HepG2 (cell line): ENCODE measurements around the gene CCN6. TPM values are rescaled to one million over a fixed set of nuclear protein-coding genes. Genes with fewer than 3 reads are reported as not detected.

Source experiments
- AHR ChIP-seq: IDR thresholded peaks from 2 replicates; pipeline ENCODE4 v1.6.1; 2018; ENCODE audit warnings: missing genetic modification reagents, missing compliant biosample characterization
- DMAP1 ChIP-seq: IDR thresholded peaks from 2 replicates; pipeline ENCODE4 v1.6.1; 2016
- ISL2 ChIP-seq: sonication (generic); formaldehyde crosslinking; IDR thresholded peaks from 2 replicates; pipeline ENCODE4 v1.5.0; 2020; ENCODE audit warnings: missing genetic modification reagents
- KDM3A ChIP-seq: IDR thresholded peaks from 2 replicates; pipeline ENCODE4 v1.6.1; 2018; ENCODE audit warnings: low read depth, missing compliant biosample characterization
- NCOA5 ChIP-seq: sonication (generic); formaldehyde crosslinking; IDR thresholded peaks from 2 replicates; pipeline ENCODE4 v1.4.0; 2020; ENCODE audit warnings: missing genetic modification reagents
- TEAD3 ChIP-seq: optimal IDR thresholded peaks from 2 replicates; pipeline ENCODE3; 2016; ENCODE audit warnings: borderline replicate concordance
- ZBTB42 ChIP-seq: sonication (generic); formaldehyde crosslinking; IDR thresholded peaks from 2 replicates; pipeline ENCODE4 v1.5.0; 2020; ENCODE audit warnings: mild to moderate bottlenecking, missing genetic modification reagents
- ZNF224 ChIP-seq: sonication (generic); formaldehyde crosslinking; IDR thresholded peaks from 2 replicates; pipeline ENCODE4 v1.5.0; 2020; ENCODE audit warnings: mild to moderate bottlenecking, missing genetic modification reagents
- ZNF3 ChIP-seq: IDR thresholded peaks from 2 replicates; pipeline ENCODE4 v1.7.0; 2017; ENCODE audit warnings: inconsistent platforms
- ZNF652 ChIP-seq: IDR thresholded peaks from 2 replicates; pipeline ENCODE4 v1.6.1; 2016; ENCODE audit warnings: low read depth, borderline replicate concordance
- ZNF720 ChIP-seq: sonication (generic); formaldehyde crosslinking; IDR thresholded peaks from 2 replicates; pipeline ENCODE4 v1.4.0; 2020; ENCODE audit warnings: missing genetic modification reagents
- ZNF766 ChIP-seq: sonication (generic); formaldehyde crosslinking; IDR thresholded peaks from 2 replicates; pipeline ENCODE4 v1.5.0; 2020; ENCODE audit warnings: missing genetic modification reagents, borderline replicate concordance
- polyA plus RNA-seq, 8 experiments: library from polyadenylated mRNA; depleted of rRNA in 3 of 8; stranded (reverse) in 7 of 8; unstranded in 1 of 8; fragments of >200 nt; fragmentation: Illumina TruSeq in 4 of 8; extraction: Trizol in 4 of 8; gene quantifications; 2 replicates each; pipeline versions ENCODE4 v1.2.1 to v1.2.3, GENCODE V29; 2011 to 2016; ENCODE audit warnings: low read depth in 4 of 8, missing spikeins in 1 of 8, mixed read lengths in 1 of 8; ENCODE audit not compliant: insufficient read depth in 1 of 8
- total RNA-seq, 5 experiments: library from RNA; depleted of rRNA; stranded (reverse); fragments of >200 nt; fragmentation: Illumina TruSeq; extraction: Trizol; gene quantifications; 2 replicates each; pipeline ENCODE4 v1.2.3, GENCODE V29; 2016; ENCODE audit warnings: low read depth in 1 of 5
- TF ChIP-seq, protein P1 (sequence below): sonication (generic); formaldehyde crosslinking; IDR thresholded peaks from 2 replicates; pipeline ENCODE4 v1.4.0; 2020; ENCODE audit warnings: missing genetic modification reagents
- TF ChIP-seq, protein P2 (sequence below), 2 experiments: sonication (generic) in 1 of 2; formaldehyde crosslinking in 1 of 2; IDR thresholded peaks; 2 replicates each; pipeline versions ENCODE4 v1.5.1 to v1.6.1; 2011 to 2020; ENCODE audit warnings: borderline replicate concordance in 1 of 2, low read depth in 1 of 2, low read length in 1 of 2, mild to moderate bottlenecking in 1 of 2, missing genetic modification reagents in 1 of 2, moderate library complexity in 1 of 2
- TF ChIP-seq, protein P3 (sequence below): sonication (generic); formaldehyde crosslinking; IDR thresholded peaks from 2 replicates; pipeline ENCODE4 v1.8.1; 2023; ENCODE audit warnings: missing genetic modification reagents, inconsistent platforms, borderline replicate concordance
- TF ChIP-seq, protein P4 (sequence below), 2 experiments: sonication (generic) in 1 of 2; formaldehyde crosslinking in 1 of 2; IDR thresholded peaks; 2 replicates each; pipeline versions ENCODE4 v1.4.0 to v1.6.1; 2018 to 2020; ENCODE audit warnings: missing genetic modification reagents in 2 of 2, borderline replicate concordance in 1 of 2, low read depth in 1 of 2, mild to moderate bottlenecking in 1 of 2, missing biosample characterization in 1 of 2
- TF ChIP-seq, protein P5 (sequence below): sonication (generic); formaldehyde crosslinking; IDR thresholded peaks from 2 replicates; pipeline ENCODE4 v1.5.0; 2020; ENCODE audit warnings: missing genetic modification reagents
- TF ChIP-seq, protein P6 (sequence below): sonication (generic); formaldehyde crosslinking; IDR thresholded peaks from 2 replicates; pipeline ENCODE4 v1.8.1; 2023; ENCODE audit warnings: mild to moderate bottlenecking, missing genetic modification reagents
- TF ChIP-seq, protein P7 (sequence below): sonication (generic); formaldehyde crosslinking; IDR thresholded peaks from 2 replicates; pipeline ENCODE4 v1.4.0; 2020; ENCODE audit warnings: missing genetic modification reagents

Gene CCN6
- total and polyA plus RNA-seq, 2 of the 13 experiments (the other 11 are each of a cell fraction or from before 2014, with no cell fraction given) = not detected

DNA sequence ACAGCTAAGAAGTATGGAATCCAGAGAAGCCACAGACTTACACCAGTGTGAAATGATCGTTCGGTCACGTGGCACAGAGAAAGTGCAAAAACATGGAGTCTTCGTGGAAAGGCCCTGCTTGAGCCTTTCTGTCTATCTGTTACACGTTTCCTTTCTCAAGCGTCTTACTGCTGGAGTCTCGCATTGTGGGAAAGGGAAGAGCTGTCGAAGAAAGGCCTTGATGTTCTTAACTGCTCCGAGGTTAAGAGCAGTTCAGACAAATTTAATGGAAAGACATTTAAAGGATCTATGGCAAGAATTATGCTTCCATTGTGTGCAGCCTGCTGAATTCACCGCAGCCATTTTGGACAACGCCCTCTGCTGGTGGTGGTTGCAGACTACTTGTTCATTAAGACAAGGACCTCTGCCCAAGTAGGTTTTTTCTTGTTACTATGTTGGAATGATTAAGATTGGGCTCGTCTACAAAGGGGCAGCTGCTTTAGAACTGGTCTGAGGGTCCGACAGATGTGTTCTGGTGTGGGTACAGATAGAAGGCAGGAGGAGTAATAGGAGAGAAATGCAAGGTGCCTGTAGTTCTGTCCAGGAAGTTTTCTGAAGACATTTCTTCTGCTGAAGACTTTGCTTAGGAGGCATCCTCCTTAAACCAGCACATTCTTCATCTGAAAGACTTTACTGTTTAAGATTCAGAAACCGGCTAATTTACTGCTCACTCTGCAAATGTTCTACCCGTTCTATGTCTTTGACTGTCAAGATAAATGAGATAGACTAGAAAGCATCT, 24.7 kb upstream of the CCN6 start (continued):
- TF ChIP-seq, protein P1, sequence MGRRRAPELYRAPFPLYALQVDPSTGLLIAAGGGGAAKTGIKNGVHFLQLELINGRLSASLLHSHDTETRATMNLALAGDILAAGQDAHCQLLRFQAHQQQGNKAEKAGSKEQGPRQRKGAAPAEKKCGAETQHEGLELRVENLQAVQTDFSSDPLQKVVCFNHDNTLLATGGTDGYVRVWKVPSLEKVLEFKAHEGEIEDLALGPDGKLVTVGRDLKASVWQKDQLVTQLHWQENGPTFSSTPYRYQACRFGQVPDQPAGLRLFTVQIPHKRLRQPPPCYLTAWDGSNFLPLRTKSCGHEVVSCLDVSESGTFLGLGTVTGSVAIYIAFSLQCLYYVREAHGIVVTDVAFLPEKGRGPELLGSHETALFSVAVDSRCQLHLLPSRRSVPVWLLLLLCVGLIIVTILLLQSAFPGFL (CRISPR knock-in tag) = no peak
- TF ChIP-seq ZBTB42 (CRISPR knock-in tag) (no peak), ZNF224 (CRISPR knock-in tag) (no peak), AHR (no peak), KDM3A (CRISPR knock-in tag) (no peak), ZNF766 (CRISPR knock-in tag) (no peak), DMAP1 (CRISPR knock-in tag) (no peak), ZNF3 (CRISPR knock-in tag) (no peak), NCOA5 (CRISPR knock-in tag) (no peak), ZNF652 (CRISPR knock-in tag) (no peak), ZNF720 (CRISPR knock-in tag) (no peak), TEAD3 (CRISPR knock-in tag) (peak; percentile 34), ISL2 (CRISPR knock-in tag) (no peak)
- TF ChIP-seq, protein P2, sequence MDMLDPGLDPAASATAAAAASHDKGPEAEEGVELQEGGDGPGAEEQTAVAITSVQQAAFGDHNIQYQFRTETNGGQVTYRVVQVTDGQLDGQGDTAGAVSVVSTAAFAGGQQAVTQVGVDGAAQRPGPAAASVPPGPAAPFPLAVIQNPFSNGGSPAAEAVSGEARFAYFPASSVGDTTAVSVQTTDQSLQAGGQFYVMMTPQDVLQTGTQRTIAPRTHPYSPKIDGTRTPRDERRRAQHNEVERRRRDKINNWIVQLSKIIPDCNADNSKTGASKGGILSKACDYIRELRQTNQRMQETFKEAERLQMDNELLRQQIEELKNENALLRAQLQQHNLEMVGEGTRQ (IDR thresholded peaks at IDR 0.05; ENCODE audit: low read depth, low read length) = no peak
- TF ChIP-seq, protein P2 (CRISPR knock-in tag; IDR thresholded peaks at IDR 0.05; ENCODE audit: borderline replicate concordance) = peak; percentile 50; the same call in 1 of the 2 replicates
- TF ChIP-seq, protein P3, sequence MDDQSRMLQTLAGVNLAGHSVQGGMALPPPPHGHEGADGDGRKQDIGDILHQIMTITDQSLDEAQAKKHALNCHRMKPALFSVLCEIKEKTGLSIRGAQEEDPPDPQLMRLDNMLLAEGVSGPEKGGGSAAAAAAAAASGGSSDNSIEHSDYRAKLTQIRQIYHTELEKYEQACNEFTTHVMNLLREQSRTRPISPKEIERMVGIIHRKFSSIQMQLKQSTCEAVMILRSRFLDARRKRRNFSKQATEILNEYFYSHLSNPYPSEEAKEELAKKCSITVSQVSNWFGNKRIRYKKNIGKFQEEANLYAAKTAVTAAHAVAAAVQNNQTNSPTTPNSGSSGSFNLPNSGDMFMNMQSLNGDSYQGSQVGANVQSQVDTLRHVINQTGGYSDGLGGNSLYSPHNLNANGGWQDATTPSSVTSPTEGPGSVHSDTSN (CRISPR knock-in tag) = no peak
- TF ChIP-seq, protein P4, sequence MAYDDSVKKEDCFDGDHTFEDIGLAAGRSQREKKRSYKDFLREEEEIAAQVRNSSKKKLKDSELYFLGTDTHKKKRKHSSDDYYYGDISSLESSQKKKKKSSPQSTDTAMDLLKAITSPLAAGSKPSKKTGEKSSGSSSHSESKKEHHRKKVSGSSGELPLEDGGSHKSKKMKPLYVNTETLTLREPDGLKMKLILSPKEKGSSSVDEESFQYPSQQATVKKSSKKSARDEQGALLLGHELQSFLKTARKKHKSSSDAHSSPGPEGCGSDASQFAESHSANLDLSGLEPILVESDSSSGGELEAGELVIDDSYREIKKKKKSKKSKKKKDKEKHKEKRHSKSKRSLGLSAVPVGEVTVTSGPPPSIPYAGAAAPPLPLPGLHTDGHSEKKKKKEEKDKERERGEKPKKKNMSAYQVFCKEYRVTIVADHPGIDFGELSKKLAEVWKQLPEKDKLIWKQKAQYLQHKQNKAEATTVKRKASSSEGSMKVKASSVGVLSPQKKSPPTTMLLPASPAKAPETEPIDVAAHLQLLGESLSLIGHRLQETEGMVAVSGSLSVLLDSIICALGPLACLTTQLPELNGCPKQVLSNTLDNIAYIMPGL (CRISPR knock-in tag; IDR thresholded peaks at IDR 0.05; ENCODE audit: borderline replicate concordance in 1 of 2, low read depth in 1 of 2) = peak; percentile 22 to 40; a peak in 1 of 4 replicates
- TF ChIP-seq, protein P5, sequence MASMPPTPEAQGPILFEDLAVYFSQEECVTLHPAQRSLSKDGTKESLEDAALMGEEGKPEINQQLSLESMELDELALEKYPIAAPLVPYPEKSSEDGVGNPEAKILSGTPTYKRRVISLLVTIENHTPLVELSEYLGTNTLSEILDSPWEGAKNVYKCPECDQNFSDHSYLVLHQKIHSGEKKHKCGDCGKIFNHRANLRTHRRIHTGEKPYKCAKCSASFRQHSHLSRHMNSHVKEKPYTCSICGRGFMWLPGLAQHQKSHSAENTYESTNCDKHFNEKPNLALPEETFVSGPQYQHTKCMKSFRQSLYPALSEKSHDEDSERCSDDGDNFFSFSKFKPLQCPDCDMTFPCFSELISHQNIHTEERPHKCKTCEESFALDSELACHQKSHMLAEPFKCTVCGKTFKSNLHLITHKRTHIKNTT (CRISPR knock-in tag) = no peak
- TF ChIP-seq, protein P6, sequence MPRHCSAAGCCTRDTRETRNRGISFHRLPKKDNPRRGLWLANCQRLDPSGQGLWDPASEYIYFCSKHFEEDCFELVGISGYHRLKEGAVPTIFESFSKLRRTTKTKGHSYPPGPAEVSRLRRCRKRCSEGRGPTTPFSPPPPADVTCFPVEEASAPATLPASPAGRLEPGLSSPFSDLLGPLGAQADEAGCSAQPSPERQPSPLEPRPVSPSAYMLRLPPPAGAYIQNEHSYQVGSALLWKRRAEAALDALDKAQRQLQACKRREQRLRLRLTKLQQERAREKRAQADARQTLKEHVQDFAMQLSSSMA = no peak
- TF ChIP-seq, protein P7, sequence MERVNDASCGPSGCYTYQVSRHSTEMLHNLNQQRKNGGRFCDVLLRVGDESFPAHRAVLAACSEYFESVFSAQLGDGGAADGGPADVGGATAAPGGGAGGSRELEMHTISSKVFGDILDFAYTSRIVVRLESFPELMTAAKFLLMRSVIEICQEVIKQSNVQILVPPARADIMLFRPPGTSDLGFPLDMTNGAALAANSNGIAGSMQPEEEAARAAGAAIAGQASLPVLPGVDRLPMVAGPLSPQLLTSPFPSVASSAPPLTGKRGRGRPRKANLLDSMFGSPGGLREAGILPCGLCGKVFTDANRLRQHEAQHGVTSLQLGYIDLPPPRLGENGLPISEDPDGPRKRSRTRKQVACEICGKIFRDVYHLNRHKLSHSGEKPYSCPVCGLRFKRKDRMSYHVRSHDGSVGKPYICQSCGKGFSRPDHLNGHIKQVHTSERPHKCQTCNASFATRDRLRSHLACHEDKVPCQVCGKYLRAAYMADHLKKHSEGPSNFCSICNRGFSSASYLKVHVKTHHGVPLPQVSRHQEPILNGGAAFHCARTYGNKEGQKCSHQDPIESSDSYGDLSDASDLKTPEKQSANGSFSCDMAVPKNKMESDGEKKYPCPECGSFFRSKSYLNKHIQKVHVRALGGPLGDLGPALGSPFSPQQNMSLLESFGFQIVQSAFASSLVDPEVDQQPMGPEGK (CRISPR knock-in tag) = no peak
